Heart right ventricle (tissue), 16 donors: ENCODE measurements around the gene PABPC3. TPM values are rescaled to one million over a fixed set of nuclear protein-coding genes. Genes with fewer than 3 reads are reported as not detected.

ENCODE experiments used
- ATAC-seq, 8 donors: fragments of 200-7000 bp; cut with Tn5 transposase; one replicate each; pipeline ENCODE4 v1.9.1; 2020; ENCODE audit warnings: mild to moderate bottlenecking in 8 of 8, moderate library complexity in 8 of 8, moderate number of reproducible peaks in 1 of 8
- DNase-seq, 2 donors: peaks; one replicate each; pipeline ENCODE4 v3.0.0-alpha.2; 2020
- H3K27ac ChIP-seq, 10 donors: fragments of 200-600 bp; sonication (generic) in 2 of 10; one replicate each; pipeline versions ENCODE4 v1.5.0 to v1.8.0; 2020 to 2022; ENCODE audit warnings: mild to moderate bottlenecking in 3 of 10
- H3K27me3 ChIP-seq, 7 donors: fragments of 200-600 bp; one replicate each; pipeline ENCODE4 v1.8.0; 2021 to 2022; ENCODE audit warnings: mild to moderate bottlenecking in 2 of 7
- H3K36me3 ChIP-seq, 9 donors: fragments of 200-600 bp; sonication (generic) in 1 of 9; one replicate each; pipeline versions ENCODE4 v1.5.0 to v1.8.0; 2020 to 2022; ENCODE audit warnings: mild to moderate bottlenecking in 2 of 9
- H3K4me1 ChIP-seq, 9 donors: fragments of 200-600 bp; sonication (generic) in 1 of 9; one replicate each; pipeline versions ENCODE4 v1.5.0 to v1.8.0; 2020 to 2022; ENCODE audit warnings: mild to moderate bottlenecking in 4 of 9
- H3K4me3 ChIP-seq, 10 donors: fragments of 200-600 bp; sonication (generic) in 2 of 10; one replicate each; pipeline versions ENCODE4 v1.5.0 to v1.8.0; 2020 to 2022; ENCODE audit warnings: mild to moderate bottlenecking in 7 of 10, moderate library complexity in 2 of 10
- H3K9me3 ChIP-seq, 11 donors: fragments of 200-600 bp in 10 of 11; sonication (generic) in 2 of 11; one replicate each; pipeline versions ENCODE4 v1.5.0 to v1.8.0; 2013 to 2022; ENCODE audit warnings: mild to moderate bottlenecking in 2 of 11, control low read depth in 1 of 11, moderate library complexity in 1 of 11
- WGBS, 2 donors: extraction: QIAGEN DNeasy Blood & Tissue Kit; methylation state at CpG; one replicate each; pipeline ENCODE4 v1.1.7; 2013; ENCODE audit warnings: inconsistent platforms in 1 of 2; 5-methylcytosine and 5-hydroxymethylcytosine counted together
- intact Hi-C, 10 donors: fragments of 100-400 bp; cut with DNase I; formaldehyde crosslinking; loops; one replicate each; pipeline versions ENCODE4 v1.11.1 to v1.14.2; 2022
- polyA plus RNA-seq, 2 donors: library from polyadenylated mRNA; stranded (reverse); fragments of 200-250 nt; gene quantifications; one replicate each; pipeline ENCODE4 v1.2.3, GENCODE V29; 2013
- total RNA-seq, 10 donors: library from RNA; stranded (reverse); fragmentation: NEBNext Ultra II Directional in 3 of 10; extraction: Animal tissue kit (Norgen Biotek cat#: 25700) in 3 of 10; gene quantifications; one replicate each; pipeline versions ENCODE4 v1.2.1 to v1.2.4, GENCODE V29; 2021 to 2023
- TF ChIP-seq, protein P1 (sequence below), 9 donors: fragments of 200-600 bp; sonication (generic) in 2 of 9; IDR thresholded peaks; one replicate each; pipeline versions ENCODE4 v1.5.0 to v1.8.0; 2021 to 2022; ENCODE audit warnings: antibody characterized with exemption in 9 of 9, mild to moderate bottlenecking in 5 of 9, moderate library complexity in 1 of 9
- donor health status: Arrhythmogenic right ventricular cardiomyopathy.
- donor health status: ischemic (EF 13 %, LVEDD 7.1; RV severe dilation, severe dysfunction).
- donor health status: healthy with polysubstance abuse.
- donor health status: DM: no; HTN: yes; CAD: no.
- donor health status: DM: no; HTN: no; CAD: no.
- donor health status: ischemic (EF 25% LVEDD 6.9; RV normal size, moderate dysfunction).
- donor health status: ischemic (EF 25% LVEDD 5.7; RV mildly dilated, moderate dysfunction).
- donor health status: healthy.
- donor health status: DM: yes; HTN: yes; CAD: no.
- donor health status: Ischemic cardiomyopathy.
- donor health status: ischemic (EF 35%, LVEDD 5.7; RV mildly dilated, moderate dysfunction).
- donor health status: nonischemic (EF 11% LVEDD 7.7; RV severe dilation, severe dysfunction).
- donor health status: DM: yes; HTN: yes; CAD: no.
- donor health status: PGD.
- donor health status: ischemic (EF 29% LVEDD 5.4; RV normal size, mild dysfunction).
- donor health status: nonischemic (EF 23%, LVEDD 6.1; RV moderate dilation, normal function).

The PABPC3 gene
- total and polyA plus RNA-seq, 12 donors = 0.06 to 0.10 (median 0.09) TPM; not detected in 9

DNA sequence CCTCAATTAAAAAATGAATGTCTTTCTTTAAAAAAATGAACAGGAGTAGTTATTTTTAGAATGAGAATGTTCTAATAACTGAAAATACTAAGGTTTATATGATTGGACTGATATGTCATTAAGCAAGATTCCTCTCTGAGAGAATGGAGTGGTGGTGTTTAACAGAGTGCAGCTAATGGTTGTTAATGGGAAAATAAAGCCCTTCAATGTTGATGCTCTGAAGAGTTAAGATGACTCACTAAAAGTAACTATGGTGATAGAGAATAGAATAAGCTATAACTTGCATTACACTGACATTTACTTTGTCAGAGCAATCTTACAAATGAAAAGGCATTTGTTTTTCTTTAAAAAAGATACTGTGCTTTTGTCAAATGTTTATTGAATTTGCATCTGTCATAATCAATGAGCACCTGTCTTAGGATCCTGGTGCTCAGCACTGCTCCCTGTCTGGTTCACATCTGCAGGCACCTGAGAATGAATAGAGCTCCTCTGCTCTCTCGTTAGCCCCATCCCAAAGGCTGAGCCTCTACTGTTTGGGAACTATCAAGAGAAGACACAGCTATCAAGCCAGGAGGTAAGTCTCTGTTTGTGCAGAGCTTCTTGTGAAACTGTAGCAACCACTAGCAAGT is 15.1 kb downstream of the PABPC3 start:
- ATAC-seq (no peak), DNase-seq (no peak)
- Histone ChIP-seq H3K4me3 (no peak overlapping the region), H3K27me3 (peaks cover 0 to 37% (median 21%) of the 10 kb centered on the region in 7 donors), H3K27ac (no peak overlapping the region), H3K9me3 (peaks cover 0 to 5% (median 0%) of the 10 kb centered on the region in 11 donors), H3K4me1 (no peaks in the 10 kb centered on the region), H3K36me3 (no peaks in the 10 kb centered on the region)
- TF ChIP-seq, protein P1, sequence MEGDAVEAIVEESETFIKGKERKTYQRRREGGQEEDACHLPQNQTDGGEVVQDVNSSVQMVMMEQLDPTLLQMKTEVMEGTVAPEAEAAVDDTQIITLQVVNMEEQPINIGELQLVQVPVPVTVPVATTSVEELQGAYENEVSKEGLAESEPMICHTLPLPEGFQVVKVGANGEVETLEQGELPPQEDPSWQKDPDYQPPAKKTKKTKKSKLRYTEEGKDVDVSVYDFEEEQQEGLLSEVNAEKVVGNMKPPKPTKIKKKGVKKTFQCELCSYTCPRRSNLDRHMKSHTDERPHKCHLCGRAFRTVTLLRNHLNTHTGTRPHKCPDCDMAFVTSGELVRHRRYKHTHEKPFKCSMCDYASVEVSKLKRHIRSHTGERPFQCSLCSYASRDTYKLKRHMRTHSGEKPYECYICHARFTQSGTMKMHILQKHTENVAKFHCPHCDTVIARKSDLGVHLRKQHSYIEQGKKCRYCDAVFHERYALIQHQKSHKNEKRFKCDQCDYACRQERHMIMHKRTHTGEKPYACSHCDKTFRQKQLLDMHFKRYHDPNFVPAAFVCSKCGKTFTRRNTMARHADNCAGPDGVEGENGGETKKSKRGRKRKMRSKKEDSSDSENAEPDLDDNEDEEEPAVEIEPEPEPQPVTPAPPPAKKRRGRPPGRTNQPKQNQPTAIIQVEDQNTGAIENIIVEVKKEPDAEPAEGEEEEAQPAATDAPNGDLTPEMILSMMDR (IDR thresholded peaks at IDR 0.05) = no peak
- intact Hi-C loops = loop anchor here in 6 of 10 donors (10.0 kb wide), 2 partner anchors 106 to 116 kb away; no protein-coding TSS in a partner anchor
- WGBS, 2 donors = 29 to 57% methylated on average over 1 of the region's 1 CpG

DNA sequence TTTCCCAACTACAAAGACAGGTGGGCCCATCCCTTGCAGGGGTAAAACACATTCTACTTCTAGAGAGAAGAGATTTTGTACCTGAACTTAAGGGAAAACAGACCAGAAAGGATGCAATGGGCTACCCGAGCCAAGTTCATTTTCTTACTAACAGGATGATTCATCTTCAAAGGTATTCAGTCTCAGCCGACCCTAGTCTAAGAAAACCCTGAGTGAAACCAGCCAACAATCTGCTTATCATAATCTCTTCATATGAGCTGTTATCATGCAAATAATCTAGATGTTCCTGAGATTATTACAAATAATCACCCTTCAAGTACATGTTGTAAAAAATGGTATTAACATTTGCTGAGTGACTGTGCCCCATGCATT is 15.6 kb downstream of the PABPC3 start:
- 40 to 43% methylated on average over 2 of the region's 2 CpGs for WGBS, 2 donors
- TF ChIP-seq, protein P1 (IDR thresholded peaks at IDR 0.05) = no peak
- no peak for ATAC-seq
- Histone ChIP-seq H3K27ac (no peak overlapping the region), H3K27me3 (peaks cover 0 to 39% (median 22%) of the 10 kb centered on the region in 7 donors), H3K36me3 (no peaks in the 10 kb centered on the region), H3K4me3 (no peak overlapping the region), H3K9me3 (peaks cover 0 to 5% (median 0%) of the 10 kb centered on the region in 11 donors), H3K4me1 (no peaks in the 10 kb centered on the region)
- DNase-seq = no peak
- intact Hi-C loops = loop anchor here in 6 of 10 donors (10.0 kb wide), 2 partner anchors 107 to 117 kb away; no protein-coding TSS in a partner anchor

DNA sequence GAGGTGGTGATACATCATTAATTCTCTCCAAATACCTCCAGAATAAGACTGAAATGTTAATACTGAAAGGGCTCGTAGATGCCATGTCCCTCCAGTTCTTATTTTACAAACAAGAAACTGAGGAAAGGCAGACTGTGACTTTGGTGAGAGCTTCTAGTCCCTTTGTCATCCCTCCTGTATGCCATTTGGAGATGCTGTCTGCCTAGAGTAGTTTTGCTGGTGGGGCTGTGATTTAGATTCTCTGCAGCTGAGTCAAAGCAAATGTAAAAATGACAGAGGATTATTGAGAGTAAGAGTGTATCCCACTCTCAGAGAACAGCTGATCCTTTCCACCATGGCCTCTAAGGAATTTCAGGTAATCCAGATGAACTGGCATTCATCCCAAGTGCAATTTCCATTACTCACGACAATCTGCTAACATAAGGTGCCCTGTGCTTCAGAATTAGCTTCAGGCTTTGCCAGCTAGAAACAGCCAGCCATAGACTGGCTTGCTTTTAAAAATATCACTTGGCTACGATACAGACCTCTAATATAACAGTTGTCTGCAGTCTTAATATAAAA is 16.8 kb downstream of the PABPC3 start:
- ATAC-seq (no peak), DNase-seq (no peak)
- Histone ChIP-seq H3K27me3 (peaks cover 0 to 39% (median 26%) of the 10 kb centered on the region in 7 donors), H3K4me3 (no peak overlapping the region), H3K36me3 (no peaks in the 10 kb centered on the region), H3K4me1 (no peaks in the 10 kb centered on the region), H3K9me3 (peaks cover 0 to 5% (median 0%) of the 10 kb centered on the region in 11 donors), H3K27ac (no peak overlapping the region)
- intact Hi-C loops = loop anchor here in 6 of 10 donors (10.0 kb wide), 2 partner anchors 108 to 118 kb away; no protein-coding TSS in a partner anchor
- WGBS, 2 donors = 55 to 63% methylated on average over 3 of the region's 3 CpGs
- TF ChIP-seq, protein P1 (IDR thresholded peaks at IDR 0.05) = no peak

DNA sequence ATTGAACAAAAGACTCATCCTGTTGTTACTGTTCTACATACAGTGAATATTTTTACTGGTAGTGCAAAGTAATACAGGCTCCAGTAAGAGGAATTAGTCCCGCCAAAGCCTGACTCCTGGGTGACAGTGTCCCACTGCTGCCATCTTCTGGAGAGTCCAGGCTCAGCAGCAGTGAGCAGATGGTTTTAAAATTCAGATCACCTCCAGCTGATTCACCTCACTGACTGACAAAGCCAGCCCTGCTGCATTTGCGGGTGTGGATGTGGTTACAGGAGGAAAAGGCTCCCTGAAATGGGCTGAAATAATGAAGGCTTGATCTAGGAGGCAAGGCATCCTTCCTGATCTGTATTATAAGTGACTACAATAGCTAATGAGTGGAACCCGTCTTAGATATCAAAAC is 18.3 kb downstream of the PABPC3 start:
- H3K36me3 ChIP-seq = no peaks in the 10 kb centered on the region
- peaks cover 0 to 49% (median 28%) of the 10 kb centered on the region in 7 donors for H3K27me3 ChIP-seq
- no peak overlapping the region for H3K27ac ChIP-seq
- peak in 4 of 8 donors; percentile 61 to 82 (median 71) for ATAC-seq
- H3K4me3 ChIP-seq = no peak overlapping the region
- TF ChIP-seq, protein P1 (IDR thresholded peaks at IDR 0.05) = peak; percentile 42 to 83 (median 79)
- WGBS, 2 donors = 27 to 30% methylated on average over 3 of the region's 3 CpGs
- no peaks in the 10 kb centered on the region for H3K9me3 ChIP-seq
- intact Hi-C loops = loop anchor here in 6 of 10 donors (10.0 kb wide), 2 partner anchors 109 to 119 kb away; no protein-coding TSS in a partner anchor
- no peaks in the 10 kb centered on the region for H3K4me1 ChIP-seq
- peak; percentile 37 to 48 for DNase-seq
